Testis (tissue), 3 donors: ENCODE data around the gene BAIAP2L1. TPM values are rescaled to one million over a fixed set of nuclear protein-coding genes. Genes with fewer than 3 reads are reported as not detected.

Source experiments
- DNase-seq: peaks from one replicate; pipeline ENCODE4 v3.0.0-alpha.2; 2019
- H3K27ac ChIP-seq, 2 donors: fragments of 200-600 bp; sonication (generic); one replicate each; pipeline ENCODE4 v1.5.1; 2019
- H3K27me3 ChIP-seq: fragments of 200-600 bp; sonication (generic); one replicate; pipeline ENCODE4 v1.5.1; 2019
- H3K36me3 ChIP-seq: fragments of 200-600 bp; sonication (generic); one replicate; pipeline ENCODE4 v1.5.1; 2017; ENCODE audit warnings: low read depth; ENCODE audit errors: missing control alignments
- H3K4me1 ChIP-seq: fragments of 200-600 bp; sonication (generic); one replicate; pipeline ENCODE4 v1.5.1; 2019
- H3K4me3 ChIP-seq, 2 donors: fragments of 200-600 bp; sonication (generic); one replicate each; pipeline ENCODE4 v1.5.1; 2017 to 2019
- H3K9me3 ChIP-seq: fragments of 200-600 bp; sonication (generic); one replicate; pipeline ENCODE4 v1.5.1; 2017
- POLR2A ChIP-seq: fragments of 450-650 bp; IDR thresholded peaks from one replicate; pipeline ENCODE4 v1.6.1; 2017; ENCODE audit warnings: antibody characterized with exemption, mild to moderate bottlenecking, moderate library complexity
- WGBS, 2 donors: methylation state at CpG; one replicate each; pipeline ENCODE4 v1.1.5; 2018; 5-methylcytosine and 5-hydroxymethylcytosine counted together
- intact Hi-C: fragments of 100-400 bp; cut with DNase I; formaldehyde crosslinking; loops from one replicate; pipeline ENCODE4 v1.15.1; 2023; ENCODE audit warnings: low total_unique reads
- polyA plus RNA-seq: library from polyadenylated mRNA; stranded (reverse); fragments of 350-450 nt; fragmentation: Illumina TruSeq; extraction: RNeasy Lipid Tissue Mini Kit (QIAGEN cat#74804); gene quantifications from one replicate; pipeline ENCODE4 v1.2.3, GENCODE V29; 2014; ENCODE audit warnings: low read depth, low replicate concordance; ENCODE audit not compliant: insufficient read depth
- total RNA-seq, 2 donors: library from RNA; depleted of rRNA; stranded (reverse); fragments of >200 nt; gene quantifications; one replicate each; pipeline ENCODE4 v1.2.3, GENCODE V29; 2016
- TF ChIP-seq, protein P1 (sequence below), 3 experiments: fragments of 450-650 bp in 2 of 3; fragments of 200-600 bp in 1 of 3; sonication (generic) in 1 of 3; IDR thresholded peaks; one replicate each; pipeline ENCODE4 v1.5.1; 2016 to 2019; ENCODE audit warnings: antibody characterized with exemption in 3 of 3, mild to moderate bottlenecking in 2 of 3, moderate library complexity in 1 of 3

BAIAP2L1 gene
- total and polyA plus RNA-seq, 3 donors from 2014 or later: 16.8 to 24.2 (median 23.5) TPM

DNA sequence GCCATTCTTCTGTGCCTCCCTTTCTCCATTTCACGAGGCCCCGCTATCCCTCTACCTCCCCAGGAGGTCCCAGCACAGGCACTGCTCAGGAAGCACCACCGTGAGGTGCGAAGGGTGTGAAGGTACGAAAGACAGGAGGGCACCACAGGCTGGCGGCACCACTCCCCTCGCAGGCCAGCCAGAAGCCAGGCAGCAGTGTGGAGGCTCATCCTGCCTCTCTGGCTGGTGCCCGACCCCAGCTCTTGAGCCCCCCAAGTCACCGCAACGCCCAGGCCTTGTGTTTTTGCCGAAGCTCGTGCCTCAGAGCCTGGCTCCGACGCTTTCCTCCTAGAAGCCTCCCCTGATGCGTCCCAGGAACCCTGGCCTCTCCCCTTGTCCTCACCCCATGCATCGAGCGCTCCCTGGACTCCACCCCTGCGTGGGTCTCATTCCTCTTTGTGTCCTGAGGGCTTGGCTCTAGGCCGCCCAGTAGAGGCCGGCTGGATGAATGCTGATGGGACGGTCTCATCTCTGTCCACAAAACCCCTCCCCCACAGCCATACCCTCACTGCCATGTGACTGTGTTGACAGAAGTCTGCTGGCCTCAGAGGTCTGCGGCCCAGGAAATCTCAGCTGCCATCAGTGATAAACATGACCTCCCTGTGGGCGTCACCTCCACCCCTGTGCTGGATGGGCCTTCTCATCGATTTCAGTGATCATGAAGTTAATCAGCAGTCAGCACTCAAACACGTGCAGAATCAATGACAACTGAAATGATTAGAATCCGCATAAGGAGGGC, 100.1 kb downstream of the BAIAP2L1 start:
- Histone ChIP-seq H3K9me3 (no peaks in the 10 kb centered on the region), H3K27me3 (no peaks in the 10 kb centered on the region), H3K4me3 (no peak overlapping the region), H3K27ac (no peak overlapping the region), H3K4me1 (no peaks in the 10 kb centered on the region), H3K36me3 (no peaks in the 10 kb centered on the region)
- TF ChIP-seq, protein P1, sequence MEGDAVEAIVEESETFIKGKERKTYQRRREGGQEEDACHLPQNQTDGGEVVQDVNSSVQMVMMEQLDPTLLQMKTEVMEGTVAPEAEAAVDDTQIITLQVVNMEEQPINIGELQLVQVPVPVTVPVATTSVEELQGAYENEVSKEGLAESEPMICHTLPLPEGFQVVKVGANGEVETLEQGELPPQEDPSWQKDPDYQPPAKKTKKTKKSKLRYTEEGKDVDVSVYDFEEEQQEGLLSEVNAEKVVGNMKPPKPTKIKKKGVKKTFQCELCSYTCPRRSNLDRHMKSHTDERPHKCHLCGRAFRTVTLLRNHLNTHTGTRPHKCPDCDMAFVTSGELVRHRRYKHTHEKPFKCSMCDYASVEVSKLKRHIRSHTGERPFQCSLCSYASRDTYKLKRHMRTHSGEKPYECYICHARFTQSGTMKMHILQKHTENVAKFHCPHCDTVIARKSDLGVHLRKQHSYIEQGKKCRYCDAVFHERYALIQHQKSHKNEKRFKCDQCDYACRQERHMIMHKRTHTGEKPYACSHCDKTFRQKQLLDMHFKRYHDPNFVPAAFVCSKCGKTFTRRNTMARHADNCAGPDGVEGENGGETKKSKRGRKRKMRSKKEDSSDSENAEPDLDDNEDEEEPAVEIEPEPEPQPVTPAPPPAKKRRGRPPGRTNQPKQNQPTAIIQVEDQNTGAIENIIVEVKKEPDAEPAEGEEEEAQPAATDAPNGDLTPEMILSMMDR (IDR thresholded peaks at IDR 0.05): no peak
- no peak for TF ChIP-seq POLR2A
- 90 to 91% methylated on average over 25 to 26 of the region's 26 CpGs for WGBS, 2 donors
- intact Hi-C loops: no loop called here
- no peak for DNase-seq

DNA sequence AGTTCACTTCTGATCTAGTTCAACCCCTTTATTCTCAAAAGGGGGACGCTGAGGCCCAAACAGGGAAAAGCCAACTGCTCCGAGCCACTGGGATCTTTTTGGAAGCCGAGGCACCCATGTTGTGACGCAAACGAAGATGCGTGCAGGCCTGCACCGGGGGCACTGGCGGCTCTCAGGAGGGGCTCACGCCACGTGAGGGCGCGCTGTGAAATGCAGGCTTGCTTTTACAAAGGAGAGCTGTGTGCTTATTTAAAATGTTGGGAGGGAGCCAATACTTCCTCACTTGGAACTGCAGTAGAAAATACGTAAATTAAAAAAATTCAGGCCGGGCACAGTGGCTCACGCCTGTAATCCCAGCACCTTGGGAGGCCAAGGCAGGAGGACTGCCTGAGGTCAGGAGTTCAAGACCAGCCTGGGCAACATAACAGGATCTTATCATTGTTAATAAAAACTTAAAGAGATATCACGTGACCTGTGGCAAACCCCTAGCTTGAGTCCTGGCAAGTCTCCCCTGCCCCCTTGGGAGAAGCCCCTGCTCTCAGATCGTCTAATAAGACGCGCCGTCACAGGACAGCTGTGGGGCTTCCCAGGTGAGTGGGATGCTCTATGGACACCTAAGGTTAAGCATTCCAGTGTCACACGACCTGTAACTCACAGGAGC, 103.1 kb downstream of the BAIAP2L1 start:
- no peak for TF ChIP-seq POLR2A
- TF ChIP-seq, protein P1 (IDR thresholded peaks at IDR 0.05): no peak
- H3K9me3 ChIP-seq: no peaks in the 10 kb centered on the region
- no peaks in the 10 kb centered on the region for H3K36me3 ChIP-seq
- 66 to 79% methylated on average over 21 of the region's 21 CpGs for WGBS, 2 donors
- H3K4me3 ChIP-seq: no peak overlapping the region
- H3K27ac ChIP-seq: no peak overlapping the region
- no peaks in the 10 kb centered on the region for H3K4me1 ChIP-seq
- no peaks in the 10 kb centered on the region for H3K27me3 ChIP-seq
- intact Hi-C loops: no loop called here
- DNase-seq: no peak

DNA sequence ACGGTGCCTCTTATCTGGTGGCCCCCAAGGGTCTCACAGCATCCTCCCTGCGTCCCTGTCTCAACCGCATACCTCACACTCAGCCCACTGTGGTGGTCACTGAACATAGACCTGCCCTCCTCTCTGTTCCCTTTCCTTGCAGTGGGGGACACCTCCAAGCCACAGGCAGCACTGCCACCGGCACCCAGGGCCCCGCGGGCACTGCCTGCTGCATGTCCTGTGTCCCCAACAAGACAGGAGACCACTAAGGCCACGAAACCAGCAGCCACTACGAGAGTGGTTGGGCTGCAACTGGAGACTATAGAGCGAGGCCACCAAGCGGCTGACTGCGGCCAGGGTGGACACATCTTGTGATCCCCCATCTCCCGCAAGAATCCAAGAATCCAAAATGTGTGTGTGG, 104.1 kb downstream of the BAIAP2L1 start:
- WGBS, 2 donors: 85 to 88% methylated on average over 3 to 12 of the region's 12 CpGs

DNA sequence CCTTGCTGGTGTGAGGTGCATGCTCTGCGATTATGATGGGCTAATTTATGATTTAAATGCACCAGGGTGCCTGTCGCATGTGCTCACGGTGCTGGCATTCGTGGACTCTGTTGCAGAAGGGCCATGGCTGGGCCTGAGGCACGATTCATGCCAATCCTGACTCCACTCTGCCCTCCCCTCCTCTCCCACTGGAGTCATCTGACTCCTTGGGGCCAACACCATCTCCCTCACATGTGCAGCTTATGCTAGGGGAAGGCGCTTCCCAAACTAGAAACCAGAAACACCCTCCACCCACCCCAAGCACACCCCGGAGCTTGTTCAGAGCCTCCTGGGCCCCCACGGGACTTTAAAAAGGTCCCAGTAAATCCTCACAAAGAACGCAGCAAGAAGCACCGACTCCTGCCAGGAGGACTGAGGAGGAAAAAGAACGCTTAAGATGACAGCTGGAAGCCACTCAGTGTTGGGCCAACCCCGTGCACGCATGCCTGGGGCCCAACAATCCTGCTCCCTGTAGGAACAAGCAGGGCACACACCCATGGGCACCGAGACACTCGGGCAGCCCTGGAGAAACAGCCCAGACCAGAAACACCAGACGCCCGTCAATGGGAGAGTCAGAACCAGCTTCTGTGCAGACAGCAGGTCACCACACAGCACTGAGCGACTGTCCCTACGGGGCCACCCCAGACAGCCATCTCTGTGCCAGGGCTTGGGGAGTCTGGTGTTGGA, 105.3 kb downstream of the BAIAP2L1 start:
- 88 to 91% methylated on average over 19 of the region's 19 CpGs for WGBS, 2 donors
- intact Hi-C loops: no loop called here

More for the DNA sequence above, 104.1 kb downstream of the BAIAP2L1 start:
- no peak overlapping the region for H3K4me3 ChIP-seq
- TF ChIP-seq POLR2A: no peak
- TF ChIP-seq, protein P1 (IDR thresholded peaks at IDR 0.05): no peak
- intact Hi-C loops: no loop called here
- H3K36me3 ChIP-seq: no peaks in the 10 kb centered on the region
- DNase-seq: no peak
- H3K27ac ChIP-seq: no peak overlapping the region
- H3K4me1 ChIP-seq: no peaks in the 10 kb centered on the region
- no peaks in the 10 kb centered on the region for H3K9me3 ChIP-seq
- H3K27me3 ChIP-seq: no peaks in the 10 kb centered on the region

More for the DNA sequence above, 105.3 kb downstream of the BAIAP2L1 start:
- H3K4me1 ChIP-seq: no peaks in the 10 kb centered on the region
- no peak overlapping the region for H3K27ac ChIP-seq
- no peaks in the 10 kb centered on the region for H3K36me3 ChIP-seq
- no peaks in the 10 kb centered on the region for H3K9me3 ChIP-seq
- H3K27me3 ChIP-seq: no peaks in the 10 kb centered on the region
- no peak for TF ChIP-seq POLR2A
- TF ChIP-seq, protein P1 (IDR thresholded peaks at IDR 0.05): no peak
- no peak for DNase-seq
- no peak overlapping the region for H3K4me3 ChIP-seq
